Urothelium cell line (cell line): ENCODE results near the gene XXYLT1.
"Not testable (repeated sequence)": the region's sequence is repeated elsewhere in the genome, so short reads cannot be mapped to it uniquely, and the experiment has no call there.

Experiments used
- DNase-seq: peaks from one replicate; pipeline ENCODE4 v3.0.0; 2011; ENCODE audit warnings: low spot score, mixed read lengths
- FAIRE-seq: peaks from 2 replicates; lab custom pipeline; 2011; peaks lifted over from hg19 to GRCh38; lab: Jason Lieb, UNC

Gene XXYLT1

GRCh38 chr3:195228886-195229285 is 42.1 kb downstream of the XXYLT1 start:
- not testable (repeated sequence) for FAIRE-seq, DNase-seq

GRCh38 chr3:195227871-195228270 is 43.1 kb downstream of the XXYLT1 start:
- DNase-seq (no peak), FAIRE-seq (no peak)

- DNase-seq: no peak
- no peak for FAIRE-seq
Observed at GRCh38 chr3:195226900-195227447, 44.0 kb downstream of the XXYLT1 start.

- DNase-seq: no peak
- no peak for FAIRE-seq
Observed at GRCh38 chr3:195226445-195226844, 44.5 kb downstream of the XXYLT1 start.

GRCh38 chr3:195224980-195225580 is 45.9 kb downstream of the XXYLT1 start:
- FAIRE-seq (no peak), DNase-seq (no peak)

- FAIRE-seq (no peak), DNase-seq (no peak)
Observed at GRCh38 chr3:195224156-195224979, 46.6 kb downstream of the XXYLT1 start.

GRCh38 chr3:195221876-195222617 is 48.9 kb downstream of the XXYLT1 start:
- FAIRE-seq: no peak
- no peak for DNase-seq

GRCh38 chr3:195221015-195221853 is 49.7 kb downstream of the XXYLT1 start:
- DNase-seq: no peak

GRCh38 chr3:195219351-195220230 is 51.4 kb downstream of the XXYLT1 start:
- FAIRE-seq: no peak
- no peak for DNase-seq

More at GRCh38 chr3:195221015-195221853, 49.7 kb downstream of the XXYLT1 start:
- FAIRE-seq: no peak

- FAIRE-seq, DNase-seq: not testable (repeated sequence)
Observed at GRCh38 chr3:195218331-195218730, 52.6 kb downstream of the XXYLT1 start.

- DNase-seq, FAIRE-seq: not testable (repeated sequence)
Observed at GRCh38 chr3:195215576-195215975, 55.4 kb downstream of the XXYLT1 start.

- DNase-seq (no peak), FAIRE-seq (no peak)
Observed at GRCh38 chr3:195214381-195214780, 56.6 kb downstream of the XXYLT1 start.

GRCh38 chr3:195213639-195214315 is 57.2 kb downstream of the XXYLT1 start:
- FAIRE-seq (no peak), DNase-seq (no peak)

- FAIRE-seq (no peak), DNase-seq (no peak)
Observed at GRCh38 chr3:195212749-195213375, 58.1 kb downstream of the XXYLT1 start.

GRCh38 chr3:195212033-195212748 is 58.8 kb downstream of the XXYLT1 start:
- no peak for FAIRE-seq
- DNase-seq: no peak

GRCh38 chr3:195210266-195210973 is 60.5 kb downstream of the XXYLT1 start:
- DNase-seq (no peak), FAIRE-seq (no peak)

- FAIRE-seq (no peak), DNase-seq (no peak)
Observed at GRCh38 chr3:195209847-195210265, 61.1 kb downstream of the XXYLT1 start.
